GM18499 (cell line): ENCODE results near the gene ATF4.
"Not testable (repeated sequence)": the region's sequence is repeated elsewhere in the genome, so short reads cannot be mapped to it uniquely, and the experiment has no call there.

Source experiments
- ATAC-seq: cut with Tn5 transposase; IDR thresholded peaks from one replicate; pipeline ENCODE4 v1.9.1; 2021; ENCODE audit warnings: moderate number of reproducible peaks; ENCODE audit not compliant: insufficient read depth, unreplicated experiment

The ATF4 gene

GRCh38 chr22:39510529-39511149 lies 9.7 kb upstream of the ATF4 start:
- no peak for ATAC-seq

- no peak for ATAC-seq
Measured at GRCh38 chr22:39511226-39511625, 9.1 kb upstream of the ATF4 start.

GRCh38 chr22:39512026-39512425 lies 8.3 kb upstream of the ATF4 start:
- ATAC-seq: no peak

GRCh38 chr22:39513791-39514190 lies 6.6 kb upstream of the ATF4 start:
- ATAC-seq: no peak

GRCh38 chr22:39514373-39514973 lies 5.9 kb upstream of the ATF4 start:
- no peak for ATAC-seq

- ATAC-seq: no peak
Measured at GRCh38 chr22:39515266-39516050, 4.9 kb upstream of the ATF4 start.

GRCh38 chr22:39517470-39517869 lies 2.9 kb upstream of the ATF4 start:
- ATAC-seq: no peak

- no peak for ATAC-seq
Measured at GRCh38 chr22:39518144-39518786, 2.1 kb upstream of the ATF4 start.

GRCh38 chr22:39518996-39519680 lies 1.2 kb upstream of the ATF4 start:
- no peak for ATAC-seq

- ATAC-seq: peak; percentile 47
Measured at GRCh38 chr22:39519681-39520225, 609 bp upstream of the ATF4 start.

GRCh38 chr22:39521106-39521885 lies 934 bp downstream of the ATF4 start:
- not testable (repeated sequence) for ATAC-seq

GRCh38 chr22:39522091-39522490 lies 1.7 kb downstream of the ATF4 start:
- ATAC-seq: not testable (repeated sequence)

GRCh38 chr22:39522567-39523300 lies 2.4 kb downstream of the ATF4 start:
- ATAC-seq: no peak

- no peak for ATAC-seq
Measured at GRCh38 chr22:39524089-39524752, 3.9 kb downstream of the ATF4 start.

- ATAC-seq: no peak
Measured at GRCh38 chr22:39524753-39525657, 4.6 kb downstream of the ATF4 start.

- no peak for ATAC-seq
Measured at GRCh38 chr22:39525658-39525975, 5.3 kb downstream of the ATF4 start.

- no peak for ATAC-seq
Measured at GRCh38 chr22:39526736-39527171, 6.4 kb downstream of the ATF4 start.
